Omental fat pad (tissue), 4 donors: ENCODE data around the gene NMB. TPM values are rescaled to one million over a fixed set of nuclear protein-coding genes. Genes with fewer than 3 reads are reported as not detected.

ENCODE experiments used
- ATAC-seq: fragments of 150-250 bp; one replicate; pipeline ENCODE4 v1.9.1; 2016; ENCODE audit warnings: mild to moderate bottlenecking, moderate library complexity; ENCODE audit not compliant: low FRiP score
- DNase-seq: peaks from one replicate; pipeline ENCODE4 v3.0.0-alpha.2; 2019; ENCODE audit warnings: low spot score
- CTCF ChIP-seq, 3 donors: fragments of 450-650 bp; IDR thresholded peaks; one replicate each; pipeline ENCODE4 v1.5.1; 2016 to 2017; ENCODE audit warnings: antibody characterized with exemption in 3 of 3, mild to moderate bottlenecking in 3 of 3, moderate library complexity in 2 of 3
- total RNA-seq, 4 donors: library from RNA; depleted of rRNA; stranded (reverse); fragments of >200 nt; gene quantifications; one replicate each; pipeline ENCODE4 v1.1.0, GENCODE V29; 2016

NMB gene
- total RNA-seq, 4 donors from 2014 or later, result 18.4 to 89.3 (median 29.9) TPM

- ATAC-seq, result no peak
- no peak for TF ChIP-seq CTCF (IDR thresholded peaks at IDR 0.05)
- DNase-seq, result no peak
Observed at GRCh38 chr15:84656972-84657371, 1.0 kb downstream of the NMB start.

- TF ChIP-seq CTCF (IDR thresholded peaks at IDR 0.05), result peak in 1 of 3 donors; percentile 20
- ATAC-seq (peak; percentile 32), DNase-seq (peak; percentile 56)
Observed at GRCh38 chr15:84654689-84655453, 3.1 kb downstream of the NMB start.

GRCh38 chr15:84653910-84654688 is 3.9 kb downstream of the NMB start, which contains the start of gene WDR73:
WDR73 (minus strand) TSS chr15:84654283; CDS start chr15:84654274, 9 bp downstream.
- DNase-seq, result peak; percentile 94
- no peak for TF ChIP-seq CTCF (IDR thresholded peaks at IDR 0.05)
- ATAC-seq, result peak; percentile 82

- TF ChIP-seq CTCF (IDR thresholded peaks at IDR 0.05), result no peak
- DNase-seq (no peak), ATAC-seq (no peak)
Observed at GRCh38 chr15:84653584-84653909, 4.5 kb downstream of the NMB start.

GRCh38 chr15:84649706-84650105 is 8.3 kb downstream of the NMB start:
- DNase-seq, result no peak
- ATAC-seq, result no peak
- no peak for TF ChIP-seq CTCF (IDR thresholded peaks at IDR 0.05)

GRCh38 chr15:84648539-84648938 is 9.5 kb downstream of the NMB start:
- ATAC-seq (no peak), DNase-seq (no peak)
- TF ChIP-seq CTCF (IDR thresholded peaks at IDR 0.05), result no peak
